Measurements from ENCODE around the gene CLIP2.

DNA sequence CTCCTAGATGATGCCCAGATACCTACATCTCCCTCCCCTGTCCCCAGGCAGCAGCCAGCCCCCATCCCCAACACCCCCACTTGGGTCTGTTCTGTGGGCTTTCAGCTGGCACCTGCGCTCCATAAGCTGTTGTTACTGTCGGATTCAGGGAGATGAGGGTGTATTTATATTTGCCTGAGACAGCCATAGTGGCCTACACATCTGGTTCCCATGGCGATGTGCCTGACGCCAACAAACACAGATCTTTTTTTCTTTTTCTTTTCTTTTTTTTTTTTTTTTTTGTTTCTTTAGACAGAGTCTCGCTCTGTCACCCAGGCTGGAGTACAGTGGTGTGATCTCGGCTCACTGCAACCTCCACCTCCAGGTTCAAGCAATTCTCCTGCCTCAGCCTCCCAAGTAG, 73.1 kb downstream of the CLIP2 start:
- TF ChIP-seq TAF1 (IDR thresholded peaks at IDR 0.05; ENCODE audit: borderline replicate concordance, low read depth, low read length) (no peak), POLR2A (IDR thresholded peaks at IDR 0.05; ENCODE audit: low read depth, low read length) (no peak)

Data from GM12892 (cell line).